Tibial artery (tissue), 4 donors: ENCODE results near the gene DSCAM.

Source experiments
- DNase-seq, 2 donors: peaks; one replicate each; pipeline ENCODE4 v3.0.0-alpha.2; 2019
- H3K27ac ChIP-seq, 2 donors: fragments of 200-600 bp; sonication (generic) in 1 of 2; 1 replicate in 1 of 2; 2 replicates in 1 of 2; pipeline ENCODE4 v1.5.1; 2018 to 2019; ENCODE audit warnings: mild to moderate bottlenecking in 1 of 2
- H3K27me3 ChIP-seq, 2 donors: fragments of 200-600 bp; sonication (generic) in 1 of 2; one replicate each; pipeline versions ENCODE4 v1.5.1 to v1.6.0; 2016 to 2019
- H3K36me3 ChIP-seq, 3 donors: fragments of 200-600 bp; sonication (generic) in 2 of 3; one replicate each; pipeline ENCODE4 v1.5.1; 2016 to 2019; ENCODE audit warnings: mild to moderate bottlenecking in 2 of 3
- H3K4me1 ChIP-seq, 4 donors: fragments of 200-600 bp; sonication (generic) in 2 of 4; 1 replicate in 3 of 4; 2 replicates in 1 of 4; pipeline ENCODE4 v1.5.1; 2016 to 2019
- H3K4me3 ChIP-seq, 2 donors: fragments of 200-600 bp; sonication (generic) in 1 of 2; 1 replicate in 1 of 2; 2 replicates in 1 of 2; pipeline ENCODE4 v1.5.1; 2018 to 2019; ENCODE audit warnings: mild to moderate bottlenecking in 2 of 2
- H3K9me3 ChIP-seq, 3 donors: fragments of 200-600 bp; sonication (generic) in 1 of 3; one replicate each; pipeline ENCODE4 v1.5.1; 2016 to 2019
- CTCF ChIP-seq, 2 experiments: fragments of 200-600 bp in 1 of 2; fragments of 450-650 bp in 1 of 2; IDR thresholded peaks; one replicate each; pipeline ENCODE4 v1.5.1; 2017 to 2019; ENCODE audit warnings: antibody characterized with exemption in 2 of 2, mild to moderate bottlenecking in 1 of 2, moderate library complexity in 1 of 2
- intact Hi-C: fragments of 100-400 bp; cut with DNase I; formaldehyde crosslinking; loops from one replicate; pipeline ENCODE4 v1.15.0; 2023; ENCODE audit warnings: low total_unique reads

The DSCAM gene

GRCh38 chr21:40070871-40071270 is 776.1 kb downstream of the DSCAM start:
- H3K36me3 ChIP-seq = no peaks in the 10 kb centered on the region
- H3K4me1 ChIP-seq = peaks cover 0 to 12% (median 0%) of the 10 kb centered on the region in 4 donors
- intact Hi-C loops = no loop called here
- H3K9me3 ChIP-seq = no peaks in the 10 kb centered on the region
- H3K4me3 ChIP-seq = no peak overlapping the region
- DNase-seq = no peak
- no peaks in the 10 kb centered on the region for H3K27me3 ChIP-seq
- TF ChIP-seq CTCF (IDR thresholded peaks at IDR 0.05) = no peak
- no peak overlapping the region for H3K27ac ChIP-seq

GRCh38 chr21:40067751-40068150 is 779.2 kb downstream of the DSCAM start:
- intact Hi-C loops = no loop called here
- DNase-seq = no peak
- no peaks in the 10 kb centered on the region for H3K9me3 ChIP-seq
- H3K27ac ChIP-seq = no peak overlapping the region
- no peak for TF ChIP-seq CTCF (IDR thresholded peaks at IDR 0.05)
- no peaks in the 10 kb centered on the region for H3K27me3 ChIP-seq
- H3K4me3 ChIP-seq = no peak overlapping the region
- H3K4me1 ChIP-seq = no peaks in the 10 kb centered on the region
- no peaks in the 10 kb centered on the region for H3K36me3 ChIP-seq

GRCh38 chr21:40066221-40066620 is 780.7 kb downstream of the DSCAM start:
- Histone ChIP-seq H3K36me3 (no peaks in the 10 kb centered on the region), H3K27ac (no peak overlapping the region), H3K9me3 (no peaks in the 10 kb centered on the region), H3K27me3 (no peaks in the 10 kb centered on the region), H3K4me3 (no peak overlapping the region), H3K4me1 (no peaks in the 10 kb centered on the region)
- intact Hi-C loops = no loop called here
- no peak for TF ChIP-seq CTCF (IDR thresholded peaks at IDR 0.05)
- no peak for DNase-seq

GRCh38 chr21:40060083-40060677 is 786.8 kb downstream of the DSCAM start:
- intact Hi-C loops = no loop called here
- TF ChIP-seq CTCF (IDR thresholded peaks at IDR 0.05) = no peak
- H3K4me1 ChIP-seq = peaks cover 0 to under 1% (median 0%) of the 10 kb centered on the region in 4 donors
- no peak overlapping the region for H3K27ac ChIP-seq
- no peak for DNase-seq
- no peak overlapping the region for H3K4me3 ChIP-seq
- no peaks in the 10 kb centered on the region for H3K36me3 ChIP-seq
- no peaks in the 10 kb centered on the region for H3K9me3 ChIP-seq
- H3K27me3 ChIP-seq = no peaks in the 10 kb centered on the region

- intact Hi-C loops = loop anchor here (10.0 kb wide), 1 partner anchor 1717 kb away; no protein-coding TSS in a partner anchor
- H3K9me3 ChIP-seq = no peaks in the 10 kb centered on the region
- peaks cover 0 to 28% (median 20%) of the 10 kb centered on the region in 4 donors for H3K4me1 ChIP-seq
- no peak overlapping the region for H3K4me3 ChIP-seq
- no peaks in the 10 kb centered on the region for H3K36me3 ChIP-seq
- no peak overlapping the region for H3K27ac ChIP-seq
- TF ChIP-seq CTCF (IDR thresholded peaks at IDR 0.05) = no peak
- no peak for DNase-seq
- H3K27me3 ChIP-seq = no peaks in the 10 kb centered on the region
Measured at GRCh38 chr21:40057331-40057730, 789.6 kb downstream of the DSCAM start.

GRCh38 chr21:40056031-40056430 is 790.9 kb downstream of the DSCAM start:
- H3K4me1 ChIP-seq = peaks cover 0 to 39% (median 24%) of the 10 kb centered on the region in 4 donors
- no peak for TF ChIP-seq CTCF (IDR thresholded peaks at IDR 0.05)
- no peaks in the 10 kb centered on the region for H3K36me3 ChIP-seq
- no peaks in the 10 kb centered on the region for H3K9me3 ChIP-seq
- no peak overlapping the region for H3K27ac ChIP-seq
- intact Hi-C loops = loop anchor here (10.0 kb wide), 1 partner anchor 1719 kb away; no protein-coding TSS in a partner anchor
- DNase-seq = no peak
- H3K4me3 ChIP-seq = no peak overlapping the region
- no peaks in the 10 kb centered on the region for H3K27me3 ChIP-seq
